Sigmoid colon (tissue), 7 donors: ENCODE data around the gene NUDT12. TPM values are rescaled to one million over a fixed set of nuclear protein-coding genes. Genes with fewer than 3 reads are reported as not detected.

Source experiments
- DNase-seq: peaks from one replicate; pipeline ENCODE4 v3.0.0-alpha.2; 2019
- H3K27ac ChIP-seq, 4 donors: fragments of 200-600 bp; sonication (generic); one replicate each; pipeline ENCODE4 v1.5.1; 2016 to 2019; ENCODE audit warnings: mild to moderate bottlenecking in 1 of 4
- H3K27me3 ChIP-seq, 3 donors: fragments of 200-600 bp; sonication (generic); one replicate each; pipeline ENCODE4 v1.5.1; 2019; ENCODE audit warnings: mild to moderate bottlenecking in 1 of 3
- H3K36me3 ChIP-seq, 4 donors: fragments of 200-600 bp; sonication (generic); one replicate each; pipeline ENCODE4 v1.5.1; 2016 to 2019
- H3K4me1 ChIP-seq, 4 donors: fragments of 200-600 bp; sonication (generic); one replicate each; pipeline ENCODE4 v1.5.1; 2017 to 2019
- H3K4me3 ChIP-seq, 4 donors: fragments of 200-600 bp; sonication (generic); one replicate each; pipeline ENCODE4 v1.5.1; 2017 to 2019; ENCODE audit warnings: mild to moderate bottlenecking in 2 of 4, moderate library complexity in 1 of 4
- H3K9me3 ChIP-seq, 4 donors: fragments of 200-600 bp in 3 of 4; sonication (generic) in 3 of 4; one replicate each; pipeline versions ENCODE4 v1.5.1 to v1.6.1; 2013 to 2019
- CTCF ChIP-seq, 4 experiments: fragments of 450-650 bp in 3 of 4; fragments of 200-600 bp in 1 of 4; IDR thresholded peaks; one replicate each; pipeline ENCODE4 v1.5.1; 2016 to 2019; ENCODE audit warnings: antibody characterized with exemption in 4 of 4, mild to moderate bottlenecking in 3 of 4, moderate library complexity in 2 of 4
- EP300 ChIP-seq, 4 donors: sonication (generic); formaldehyde crosslinking; IDR thresholded peaks; one replicate each; pipeline ENCODE4 v1.6.1; 2017; ENCODE audit warnings: antibody characterized with exemption in 4 of 4
- POLR2A ChIP-seq, 2 donors: fragments of 450-650 bp; IDR thresholded peaks; one replicate each; pipeline ENCODE4 v1.6.1; 2016; ENCODE audit warnings: antibody characterized with exemption in 2 of 2, mild to moderate bottlenecking in 2 of 2, moderate library complexity in 2 of 2
- POLR2AphosphoS5 ChIP-seq, 4 donors: sonication (generic); formaldehyde crosslinking; IDR thresholded peaks; one replicate each; pipeline ENCODE4 v1.6.1; 2017; ENCODE audit warnings: antibody characterized with exemption in 4 of 4
- WGBS, 2 donors: extraction: QIAGEN DNeasy Blood & Tissue Kit; methylation state at CpG; one replicate each; pipeline ENCODE4 v1.1.7; 2013; 5-methylcytosine and 5-hydroxymethylcytosine counted together
- intact Hi-C: fragments of 100-400 bp; cut with DNase I; formaldehyde crosslinking; loops from one replicate; pipeline ENCODE4 v1.15.1; 2023
- polyA plus RNA-seq, 3 donors: library from polyadenylated mRNA; stranded (reverse); fragments of 200-250 nt; gene quantifications; one replicate each; pipeline ENCODE4 v1.2.3, GENCODE V29; 2013
- total RNA-seq, 4 donors: library from RNA; depleted of rRNA; stranded (reverse); fragments of >200 nt; gene quantifications; one replicate each; pipeline ENCODE4 v1.1.0, GENCODE V29; 2016
- donor health status: healthy with polysubstance abuse.
- donor health status: Bipolar disorder and iron deficiency.
- donor health status: healthy.

The NUDT12 gene
- total and polyA plus RNA-seq, 7 donors: 7.3 to 20.7 (median 13.6) TPM

- intact Hi-C loops: no loop called here
- no peaks in the 10 kb centered on the region for H3K9me3 ChIP-seq
- no peaks in the 10 kb centered on the region for H3K4me1 ChIP-seq
- H3K27ac ChIP-seq: no peak overlapping the region
- no peak overlapping the region for H3K4me3 ChIP-seq
- no peaks in the 10 kb centered on the region for H3K36me3 ChIP-seq
- DNase-seq: no peak
- 96% methylated on average over 13 of the region's 13 CpGs for WGBS, 2 donors
- TF ChIP-seq POLR2AphosphoS5 (IDR thresholded peaks at IDR 0.05) (no peak), POLR2A (IDR thresholded peaks at IDR 0.05) (no peak), EP300 (IDR thresholded peaks at IDR 0.05) (no peak), CTCF (IDR thresholded peaks at IDR 0.05) (no peak)
- H3K27me3 ChIP-seq: no peaks in the 10 kb centered on the region
These were observed 9.1 kb upstream of the NUDT12 start for GRCh38 chr5:103571730-103572129.

DNA sequence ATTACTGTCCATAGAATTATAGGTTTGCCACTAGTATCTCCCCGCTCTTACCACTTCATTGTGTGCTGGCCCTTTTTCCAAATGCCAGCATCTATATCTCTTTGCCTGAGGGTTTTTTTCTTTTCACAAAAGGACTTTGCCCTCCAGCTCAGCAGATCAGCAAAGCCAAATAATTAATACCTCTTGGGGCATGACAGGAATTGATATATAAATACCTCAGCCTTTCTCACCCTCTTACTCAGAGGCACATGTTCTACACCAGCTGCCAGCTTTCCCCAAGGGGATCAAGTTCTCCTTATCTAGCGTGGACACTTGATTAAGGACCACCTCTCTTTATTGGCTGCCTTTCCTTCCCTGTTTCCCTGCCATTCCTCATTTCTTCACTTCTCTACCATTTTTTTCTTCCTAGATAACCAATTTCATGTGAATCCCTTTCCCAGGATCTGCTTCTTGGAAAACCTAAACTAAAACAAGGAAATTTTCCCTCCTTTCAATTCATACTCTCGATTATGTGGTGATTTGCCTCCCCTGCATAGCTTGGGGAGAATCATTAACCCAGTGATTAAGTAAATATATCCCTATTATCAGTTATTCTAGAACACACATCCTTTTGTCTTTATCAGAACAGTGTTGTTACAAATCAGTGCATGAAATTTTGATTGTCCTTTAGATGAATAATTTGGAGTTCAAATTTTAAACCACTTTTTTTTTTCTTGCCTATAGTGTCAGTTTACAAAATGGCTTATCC, 6.9 kb upstream of the NUDT12 start:
- intact Hi-C loops: no loop called here
- Histone ChIP-seq H3K4me3 (no peak overlapping the region), H3K4me1 (no peaks in the 10 kb centered on the region), H3K27ac (no peak overlapping the region), H3K36me3 (no peaks in the 10 kb centered on the region), H3K9me3 (no peaks in the 10 kb centered on the region), H3K27me3 (no peaks in the 10 kb centered on the region)
- DNase-seq: no peak
- TF ChIP-seq POLR2A (IDR thresholded peaks at IDR 0.05) (no peak), EP300 (IDR thresholded peaks at IDR 0.05) (no peak), CTCF (IDR thresholded peaks at IDR 0.05) (no peak), POLR2AphosphoS5 (IDR thresholded peaks at IDR 0.05) (no peak)
- 69 to 73% methylated on average over 3 of the region's 3 CpGs for WGBS, 2 donors

GRCh38 chr5:103565719-103566118, 3.1 kb upstream of the NUDT12 start:
- no peaks in the 10 kb centered on the region for H3K27me3 ChIP-seq
- TF ChIP-seq CTCF (IDR thresholded peaks at IDR 0.05): no peak
- no peak for TF ChIP-seq EP300 (IDR thresholded peaks at IDR 0.05)
- TF ChIP-seq POLR2AphosphoS5 (IDR thresholded peaks at IDR 0.05): no peak
- no peak for TF ChIP-seq POLR2A (IDR thresholded peaks at IDR 0.05)
- no peak for DNase-seq
- intact Hi-C loops: no loop called here
- no peaks in the 10 kb centered on the region for H3K36me3 ChIP-seq
- no peak overlapping the region for H3K27ac ChIP-seq
- WGBS, 2 donors: 59 to 79% methylated on average over 4 of the region's 4 CpGs
- H3K4me1 ChIP-seq: peaks cover 0 to 14% (median 8%) of the 10 kb centered on the region in 4 donors
- no peaks in the 10 kb centered on the region for H3K9me3 ChIP-seq
- no peak overlapping the region for H3K4me3 ChIP-seq

GRCh38 chr5:103561685-103562452, 720 bp downstream of the NUDT12 start:
- DNase-seq: no peak
- WGBS, 2 donors: 24 to 27% methylated on average over 14 of the region's 14 CpGs
- Histone ChIP-seq H3K9me3 (no peaks in the 10 kb centered on the region), H3K4me3 (peak overlapping the region; percentile 66 to 80 (median 70)), H3K27me3 (no peaks in the 10 kb centered on the region), H3K27ac (peak overlapping the region; percentile 86 to 91 (median 89)), H3K4me1 (peaks cover 0 to 14% (median 8%) of the 10 kb centered on the region in 4 donors), H3K36me3 (no peaks in the 10 kb centered on the region)
- no peak for TF ChIP-seq POLR2AphosphoS5 (IDR thresholded peaks at IDR 0.05)
- TF ChIP-seq CTCF (IDR thresholded peaks at IDR 0.05): no peak
- no peak for TF ChIP-seq POLR2A (IDR thresholded peaks at IDR 0.05)
- no peak for TF ChIP-seq EP300 (IDR thresholded peaks at IDR 0.05)
- intact Hi-C loops: no loop called here
